Suprapubic skin (tissue), 4 donors: ENCODE results near the gene CCNI2. TPM values are rescaled to one million over a fixed set of nuclear protein-coding genes. Genes with fewer than 3 reads are reported as not detected.
A peak's percentile ranks its signal among the peaks of the same experiment; 100 is the strongest.

ENCODE experiments used
- DNase-seq, 2 donors: peaks; one replicate each; pipeline ENCODE4 v3.0.0-alpha.2; 2019; ENCODE audit warnings: low spot score in 2 of 2
- H3K27ac ChIP-seq: fragments of 200-600 bp; sonication (generic); one replicate; pipeline ENCODE4 v1.5.1; 2019
- H3K27me3 ChIP-seq: fragments of 200-600 bp; sonication (generic); one replicate; pipeline ENCODE4 v1.5.1; 2019
- H3K36me3 ChIP-seq: fragments of 200-600 bp; sonication (generic); one replicate; pipeline ENCODE4 v1.5.1; 2019
- H3K4me1 ChIP-seq: fragments of 200-600 bp; sonication (generic); one replicate; pipeline ENCODE4 v1.5.1; 2019
- H3K4me3 ChIP-seq: fragments of 200-600 bp; sonication (generic); one replicate; pipeline ENCODE4 v1.5.1; 2019; ENCODE audit warnings: mild to moderate bottlenecking
- H3K9me3 ChIP-seq: fragments of 200-600 bp; sonication (generic); one replicate; pipeline ENCODE4 v1.5.1; 2019
- CTCF ChIP-seq, 2 donors: fragments of 200-600 bp in 1 of 2; fragments of 450-650 bp in 1 of 2; sonication (generic) in 1 of 2; IDR thresholded peaks; one replicate each; pipeline ENCODE4 v1.5.1; 2016 to 2019; ENCODE audit warnings: antibody characterized with exemption in 2 of 2, mild to moderate bottlenecking in 1 of 2, moderate library complexity in 1 of 2
- EP300 ChIP-seq: sonication (generic); formaldehyde crosslinking; IDR thresholded peaks from one replicate; pipeline ENCODE4 v1.6.1; 2017; ENCODE audit warnings: antibody characterized with exemption
- POLR2A ChIP-seq, 2 donors: fragments of 450-650 bp; IDR thresholded peaks; one replicate each; pipeline ENCODE4 v1.6.1; 2017; ENCODE audit warnings: antibody characterized with exemption in 2 of 2, mild to moderate bottlenecking in 2 of 2, moderate library complexity in 2 of 2
- POLR2AphosphoS5 ChIP-seq, 3 donors: sonication (generic); formaldehyde crosslinking; IDR thresholded peaks; one replicate each; pipeline ENCODE4 v1.6.1; 2017; ENCODE audit warnings: antibody characterized with exemption in 3 of 3
- WGBS: methylation state at CpG from one replicate; pipeline ENCODE4 v1.1.5; 2018; 5-methylcytosine and 5-hydroxymethylcytosine counted together
- total RNA-seq, 4 donors: library from RNA; depleted of rRNA; stranded (reverse); fragments of >200 nt; gene quantifications; one replicate each; pipeline ENCODE4 v1.1.0, GENCODE V29; 2016

Gene CCNI2
- total RNA-seq, 4 donors from 2014 or later = not detected

GRCh38 chr5:132747616-132748440 is 602 bp downstream of the CCNI2 start:
- Histone ChIP-seq H3K27me3 (peaks cover 25% of the 10 kb centered on the region), H3K4me3 (peak overlapping the region; percentile 61), H3K27ac (no peak overlapping the region), H3K9me3 (no peaks in the 10 kb centered on the region), H3K4me1 (peaks cover 16% of the 10 kb centered on the region), H3K36me3 (no peaks in the 10 kb centered on the region)
- WGBS = 90% methylated on average over 8 of the region's 76 CpGs
- no peak for TF ChIP-seq POLR2A (IDR thresholded peaks at IDR 0.05)
- TF ChIP-seq POLR2AphosphoS5 (IDR thresholded peaks at IDR 0.05) = no peak
- TF ChIP-seq EP300 = no peak
- no peak for TF ChIP-seq CTCF (IDR thresholded peaks at IDR 0.05)
- no peak for DNase-seq

- DNase-seq = no peak
- Histone ChIP-seq H3K4me1 (peaks cover 16% of the 10 kb centered on the region), H3K4me3 (no peak overlapping the region), H3K36me3 (no peaks in the 10 kb centered on the region), H3K27me3 (peaks cover 25% of the 10 kb centered on the region), H3K9me3 (no peaks in the 10 kb centered on the region), H3K27ac (no peak overlapping the region)
- TF ChIP-seq POLR2AphosphoS5 (IDR thresholded peaks at IDR 0.05) (no peak), CTCF (IDR thresholded peaks at IDR 0.05) (no peak), POLR2A (IDR thresholded peaks at IDR 0.05) (no peak), EP300 (no peak)
- 88% methylated on average over 10 of the region's 10 CpGs for WGBS
Observed at GRCh38 chr5:132748522-132749000, 1.3 kb downstream of the CCNI2 start.

GRCh38 chr5:132749506-132749905 is 2.3 kb downstream of the CCNI2 start:
- Histone ChIP-seq H3K27me3 (peaks cover 25% of the 10 kb centered on the region), H3K27ac (no peak overlapping the region), H3K36me3 (no peaks in the 10 kb centered on the region), H3K9me3 (no peaks in the 10 kb centered on the region), H3K4me1 (peaks cover 16% of the 10 kb centered on the region), H3K4me3 (no peak overlapping the region)
- WGBS = 94% methylated on average over 2 of the region's 2 CpGs
- DNase-seq = no peak
- TF ChIP-seq EP300 (no peak), POLR2A (IDR thresholded peaks at IDR 0.05) (no peak), CTCF (IDR thresholded peaks at IDR 0.05) (no peak), POLR2AphosphoS5 (IDR thresholded peaks at IDR 0.05) (no peak)

GRCh38 chr5:132750471-132751230 is 3.4 kb downstream of the CCNI2 start:
- TF ChIP-seq POLR2A (IDR thresholded peaks at IDR 0.05) (no peak), POLR2AphosphoS5 (IDR thresholded peaks at IDR 0.05) (no peak), CTCF (IDR thresholded peaks at IDR 0.05) (no peak), EP300 (no peak)
- H3K27me3 ChIP-seq = peaks cover 18% of the 10 kb centered on the region
- peaks cover 16% of the 10 kb centered on the region for H3K4me1 ChIP-seq
- no peaks in the 10 kb centered on the region for H3K9me3 ChIP-seq
- no peak overlapping the region for H3K27ac ChIP-seq
- no peak for DNase-seq
- no peak overlapping the region for H3K4me3 ChIP-seq
- 75% methylated on average over 10 of the region's 10 CpGs for WGBS
- no peaks in the 10 kb centered on the region for H3K36me3 ChIP-seq

- H3K27me3 ChIP-seq = peaks cover 14% of the 10 kb centered on the region
- H3K9me3 ChIP-seq = no peaks in the 10 kb centered on the region
- peaks cover under 1% of the 10 kb centered on the region for H3K36me3 ChIP-seq
- no peak overlapping the region for H3K27ac ChIP-seq
- H3K4me1 ChIP-seq = peaks cover 16% of the 10 kb centered on the region
- DNase-seq = no peak
- 57% methylated on average over 7 of the region's 7 CpGs for WGBS
- TF ChIP-seq CTCF (IDR thresholded peaks at IDR 0.05) (no peak), POLR2A (IDR thresholded peaks at IDR 0.05) (no peak), EP300 (no peak), POLR2AphosphoS5 (IDR thresholded peaks at IDR 0.05) (no peak)
- H3K4me3 ChIP-seq = no peak overlapping the region
Observed at GRCh38 chr5:132751444-132751843, 4.2 kb downstream of the CCNI2 start.
